ENCODE results near the gene SPOCD1.
A peak's percentile ranks its signal among the peaks of the same experiment; 100 is the strongest.

Gene SPOCD1

GRCh38 chr1:31773861-31774260 is 42.0 kb downstream of the SPOCD1 start:
- DNase-seq (ENCODE audit: low spot score) (no peak), FAIRE-seq (no peak)

GRCh38 chr1:31772669-31773248 is 43.1 kb downstream of the SPOCD1 start:
- DNase-seq (ENCODE audit: low spot score) = no peak
- no peak for FAIRE-seq

- DNase-seq (ENCODE audit: low spot score) (no peak), FAIRE-seq (no peak)
Observed at GRCh38 chr1:31771891-31772668, 43.7 kb downstream of the SPOCD1 start.

- peak; percentile 67 for DNase-seq (ENCODE audit: low spot score)
- FAIRE-seq = peak; percentile 60
Observed at GRCh38 chr1:31769720-31770390, 46.0 kb downstream of the SPOCD1 start.

GRCh38 chr1:31768939-31769704 is 46.7 kb downstream of the SPOCD1 start:
- no peak for DNase-seq (ENCODE audit: low spot score)
- FAIRE-seq = no peak

GRCh38 chr1:31768407-31768907 is 47.4 kb downstream of the SPOCD1 start:
- FAIRE-seq (no peak), DNase-seq (ENCODE audit: low spot score) (no peak)

GRCh38 chr1:31767225-31767624 is 48.6 kb downstream of the SPOCD1 start:
- FAIRE-seq = peak; percentile 87

GRCh38 chr1:31765516-31765915 is 50.3 kb downstream of the SPOCD1 start:
- FAIRE-seq (no peak), DNase-seq (ENCODE audit: low spot score) (no peak)

More at GRCh38 chr1:31767225-31767624, 48.6 kb downstream of the SPOCD1 start:
- DNase-seq (ENCODE audit: low spot score) = peak; percentile 69

- FAIRE-seq (no peak), DNase-seq (ENCODE audit: low spot score) (peak; percentile 17)
Observed at GRCh38 chr1:31765041-31765467, 50.8 kb downstream of the SPOCD1 start.

GRCh38 chr1:31764312-31765040 is 51.3 kb downstream of the SPOCD1 start, which contains the start of gene ADGRB2:
ADGRB2 (minus strand) TSS chr1:31764340; CDS start chr1:31757221, 7,119 bp downstream.
- FAIRE-seq = no peak
- no peak for DNase-seq (ENCODE audit: low spot score)

GRCh38 chr1:31763671-31764311 is 52.0 kb downstream of the SPOCD1 start:
- DNase-seq (ENCODE audit: low spot score) (no peak), FAIRE-seq (no peak)

GRCh38 chr1:31762726-31763670 is 52.8 kb downstream of the SPOCD1 start:
- DNase-seq (ENCODE audit: low spot score) (peak; percentile 37), FAIRE-seq (no peak)

- no peak for FAIRE-seq
- no peak for DNase-seq (ENCODE audit: low spot score)
Observed at GRCh38 chr1:31762323-31762722, 53.5 kb downstream of the SPOCD1 start.

- FAIRE-seq (no peak), DNase-seq (ENCODE audit: low spot score) (peak; percentile 77)
Observed at GRCh38 chr1:31761883-31762282, 53.9 kb downstream of the SPOCD1 start.

- no peak for FAIRE-seq
- DNase-seq (ENCODE audit: low spot score) = peak; percentile 51
Observed at GRCh38 chr1:31760471-31761470, 55.1 kb downstream of the SPOCD1 start.

GRCh38 chr1:31759298-31760023 is 56.4 kb downstream of the SPOCD1 start:
- FAIRE-seq = no peak

GRCh38 chr1:31758823-31759222 is 57.0 kb downstream of the SPOCD1 start:
- DNase-seq (ENCODE audit: low spot score) (no peak), FAIRE-seq (no peak)

More at GRCh38 chr1:31759298-31760023, 56.4 kb downstream of the SPOCD1 start:
- DNase-seq (ENCODE audit: low spot score) = no peak
